Spinal cord (tissue), 10 donors: ENCODE data around the gene CYB561D2. TPM values are rescaled to one million over a fixed set of nuclear protein-coding genes. Genes with fewer than 3 reads are reported as not detected.
A peak's percentile ranks its signal among the peaks of the same experiment; 100 is the strongest.

Experiments used
- DNase-seq, 6 donors: peaks; one replicate each; pipeline versions ENCODE4 v3.0.0 to v3.0.0-alpha.2; 2013 to 2015; ENCODE audit warnings: low spot score in 6 of 6, low read depth in 4 of 6
- H3K27ac ChIP-seq: one replicate; pipeline ENCODE4 v1.5.1; 2013; ENCODE audit warnings: low read depth, low read length, control low read depth
- H3K27me3 ChIP-seq: one replicate; pipeline ENCODE4 v1.6.1; 2013; ENCODE audit warnings: low read length; ENCODE audit not compliant: control insufficient read depth, insufficient read depth
- H3K36me3 ChIP-seq: one replicate; pipeline ENCODE4 v1.6.1; 2013; ENCODE audit warnings: low read length; ENCODE audit not compliant: control insufficient read depth, insufficient read depth
- H3K4me1 ChIP-seq: one replicate; pipeline ENCODE4 v1.6.1; 2013; ENCODE audit warnings: low read length; ENCODE audit not compliant: control insufficient read depth, insufficient read depth
- H3K4me3 ChIP-seq: one replicate; pipeline ENCODE4 v1.5.1; 2013; ENCODE audit warnings: low read depth, low read length, control low read depth
- H3K9me3 ChIP-seq: one replicate; pipeline ENCODE4 v1.6.1; 2013; ENCODE audit warnings: low read length; ENCODE audit not compliant: control insufficient read depth, insufficient read depth
- WGBS: methylation state at CpG from one replicate; pipeline ENCODE4 v1.1.5; 2013; ENCODE audit warnings: missing lambda C conversion rate; ENCODE audit not compliant: insufficient coverage; 5-methylcytosine and 5-hydroxymethylcytosine counted together
- polyA plus RNA-seq, 2 donors: library from polyadenylated mRNA; unstranded; fragments of 120-200 nt; gene quantifications; one replicate each; pipeline ENCODE4 v1.2.1, GENCODE V29; 2013; ENCODE audit not compliant: insufficient read length in 2 of 2
- total RNA-seq, 2 donors: library from RNA; depleted of rRNA in 1 of 2; stranded (reverse); fragments of 120-200 nt in 1 of 2; fragments of >200 nt in 1 of 2; gene quantifications; one replicate each; pipeline versions ENCODE4 v1.2.3 to v1.2.4, GENCODE V29; 2013 to 2014
- donor health status: healthy.

The CYB561D2 gene
- total and polyA plus RNA-seq, 4 donors = 14.8 to 16.1 (median 15.4) TPM

GRCh38 chr3:50340448-50341329 is 10.0 kb upstream of the CYB561D2 start, which contains the start of gene RASSF1:
RASSF1 (minus strand) TSS chr3:50340836; CDS start chr3:50340805, 31 bp downstream.
- Histone ChIP-seq H3K4me1 (peaks cover 59% of the 10 kb centered on the region), H3K27ac (peak within 1 kb of the TSS; percentile 33), H3K4me3 (peak within 1 kb of the TSS; percentile 40), H3K9me3 (no peaks in the 10 kb centered on the region), H3K36me3 (peaks cover 23% of the 10 kb centered on the region), H3K27me3 (peaks cover 21% of the 10 kb centered on the region)
- WGBS = 11% methylated on average over 83 of the region's 85 CpGs
- DNase-seq = peak in 1 of 6 donors; percentile 56

GRCh38 chr3:50341537-50341936 is 9.1 kb upstream of the CYB561D2 start:
- Histone ChIP-seq H3K27ac (no peak overlapping the region), H3K36me3 (peaks cover 23% of the 10 kb centered on the region), H3K4me3 (peak overlapping the region; percentile 40), H3K4me1 (peaks cover 56% of the 10 kb centered on the region), H3K9me3 (no peaks in the 10 kb centered on the region), H3K27me3 (peaks cover 21% of the 10 kb centered on the region)
- DNase-seq = no peak
- WGBS = 93% methylated on average over 9 of the region's 9 CpGs

- DNase-seq = no peak
- 89% methylated on average over 13 of the region's 13 CpGs for whole genome bisulfite sequencing
- Histone ChIP-seq H3K27me3 (peaks cover 21% of the 10 kb centered on the region), H3K4me3 (no peak overlapping the region), H3K27ac (no peak overlapping the region), H3K36me3 (peaks cover 23% of the 10 kb centered on the region), H3K4me1 (peaks cover 55% of the 10 kb centered on the region), H3K9me3 (no peaks in the 10 kb centered on the region)
These were observed 8.5 kb upstream of the CYB561D2 start for GRCh38 chr3:50341996-50342650.

- peaks cover 57% of the 10 kb centered on the region for H3K4me1 ChIP-seq
- no peaks in the 10 kb centered on the region for H3K9me3 ChIP-seq
- H3K36me3 ChIP-seq = peaks cover 28% of the 10 kb centered on the region
- peaks cover 21% of the 10 kb centered on the region for H3K27me3 ChIP-seq
- WGBS = 78% methylated on average over 10 of the region's 13 CpGs
- no peak overlapping the region for H3K4me3 ChIP-seq
- no peak overlapping the region for H3K27ac ChIP-seq
- DNase-seq = no peak
These were observed 7.6 kb upstream of the CYB561D2 start for GRCh38 chr3:50342813-50343633.

GRCh38 chr3:50345008-50345407 is 5.7 kb upstream of the CYB561D2 start:
- H3K27me3 ChIP-seq = peaks cover 21% of the 10 kb centered on the region
- H3K4me3 ChIP-seq = peak overlapping the region; percentile 51
- no peaks in the 10 kb centered on the region for H3K9me3 ChIP-seq
- peaks cover 44% of the 10 kb centered on the region for H3K36me3 ChIP-seq
- no peak overlapping the region for H3K27ac ChIP-seq
- WGBS = 55% methylated on average over 8 of the region's 8 CpGs
- DNase-seq = no peak
- peaks cover 63% of the 10 kb centered on the region for H3K4me1 ChIP-seq

GRCh38 chr3:50345586-50346234 is 5.0 kb upstream of the CYB561D2 start, which contains the start of gene ZMYND10:
ZMYND10 (minus strand) TSS chr3:50345732; CDS start chr3:50345579, 153 bp downstream.
- no peaks in the 10 kb centered on the region for H3K9me3 ChIP-seq
- H3K27me3 ChIP-seq = peaks cover 17% of the 10 kb centered on the region
- peaks cover 64% of the 10 kb centered on the region for H3K4me1 ChIP-seq
- WGBS = 11% methylated on average over 45 of the region's 45 CpGs
- peak in 2 of 6 donors; percentile 74 to 80 for DNase-seq
- H3K4me3 ChIP-seq = peak within 1 kb of the TSS; percentile 51
- H3K36me3 ChIP-seq = peaks cover 44% of the 10 kb centered on the region
- no peak within 1 kb of the TSS for H3K27ac ChIP-seq

- no peaks in the 10 kb centered on the region for H3K9me3 ChIP-seq
- peaks cover 4% of the 10 kb centered on the region for H3K27me3 ChIP-seq
- 79% methylated on average over 3 of the region's 14 CpGs for WGBS
- H3K27ac ChIP-seq = no peak overlapping the region
- H3K36me3 ChIP-seq = peaks cover 41% of the 10 kb centered on the region
- DNase-seq = peak in 4 of 6 donors; percentile 59 to 96 (median 80)
- H3K4me3 ChIP-seq = no peak overlapping the region
- H3K4me1 ChIP-seq = peaks cover 64% of the 10 kb centered on the region
These were observed 3.4 kb upstream of the CYB561D2 start for GRCh38 chr3:50347187-50347813.

- Histone ChIP-seq H3K27me3 (peaks cover 3% of the 10 kb centered on the region), H3K9me3 (no peaks in the 10 kb centered on the region), H3K4me3 (peak overlapping the region; percentile 91), H3K4me1 (peaks cover 60% of the 10 kb centered on the region), H3K27ac (peak overlapping the region; percentile 95), H3K36me3 (peaks cover 56% of the 10 kb centered on the region)
- WGBS = 11% methylated on average over 6 of the region's 7 CpGs
- DNase-seq = no peak
These were observed 492 bp upstream of the CYB561D2 start for GRCh38 chr3:50350213-50350526.
